Measurements from ENCODE around the gene CDH26. TPM values are rescaled to one million over a fixed set of nuclear protein-coding genes. Genes with fewer than 3 reads are reported as not detected.

Gene CDH26
- total RNA-seq, 2 experiments from 2014 or later = 0.19 to 0.36 TPM

GRCh38 chr20:59988141-59988540 lies 29.9 kb downstream of the CDH26 start:
- BruUV-seq (replicated peaks) = no TSS peak

GRCh38 chr20:59992526-59993084 lies 34.4 kb downstream of the CDH26 start:
- no peak for DNase-seq (ENCODE audit: low spot score)
- H3K36me3 ChIP-seq (ENCODE audit: insufficient read depth, low read length) = no peaks in the 10 kb centered on the region
- no peak overlapping the region for H3K27ac ChIP-seq (ENCODE audit: low read depth, low read length, poor library complexity, severe bottlenecking)
- BruUV-seq (replicated peaks) = no TSS peak
- H3K9me3 ChIP-seq (ENCODE audit: low read length) = no peaks in the 10 kb centered on the region
- no peaks in the 10 kb centered on the region for H3K79me2 ChIP-seq (ENCODE audit: insufficient read depth, low read depth, low read length)
- H3K4me1 ChIP-seq (ENCODE audit: insufficient read depth, low read length, poor library complexity, severe bottlenecking) = no peaks in the 10 kb centered on the region
- no peaks in the 10 kb centered on the region for H3K9me2 ChIP-seq (ENCODE audit: insufficient read depth, low read length)
- POLR2A ChIA-PET = no interaction called here
- CTCF ChIA-PET (ENCODE audit: unreplicated experiment) = no interaction called here
- intact Hi-C loops (cut with micrococcal nuclease; ENCODE audit: unreplicated experiment) = no loop called here
- H2AFZ ChIP-seq (ENCODE audit: low read length) = no peak overlapping the region
- no peak overlapping the region for H3K4me3 ChIP-seq (ENCODE audit: low read depth, low read length, poor library complexity, severe bottlenecking)
- no peaks in the 10 kb centered on the region for H4K20me1 ChIP-seq (ENCODE audit: insufficient read depth, low read length)
- no peak overlapping the region for H3K4me2 ChIP-seq (ENCODE audit: low read length)
- TF ChIP-seq CTCF (conservative IDR thresholded peaks at IDR 0.05; ENCODE audit: low read length) = peak; percentile 31; the same call in 1 of the 2 replicates
- no peak for TF ChIP-seq EZH2phosphoT487 (IDR thresholded peaks at IDR 0.05; ENCODE audit: borderline replicate concordance, low read depth, low read length)

More at GRCh38 chr20:59988141-59988540, 29.9 kb downstream of the CDH26 start:
- intact Hi-C loops (cut with micrococcal nuclease; ENCODE audit: unreplicated experiment) = no loop called here
- Histone ChIP-seq H3K4me1 (ENCODE audit: insufficient read depth, low read length, poor library complexity, severe bottlenecking) (no peaks in the 10 kb centered on the region), H3K9me2 (ENCODE audit: insufficient read depth, low read length) (no peaks in the 10 kb centered on the region), H3K79me2 (ENCODE audit: insufficient read depth, low read depth, low read length) (no peaks in the 10 kb centered on the region), H2AFZ (ENCODE audit: low read length) (no peak overlapping the region), H4K20me1 (ENCODE audit: insufficient read depth, low read length) (no peaks in the 10 kb centered on the region), H3K4me2 (ENCODE audit: low read length) (no peak overlapping the region), H3K27ac (ENCODE audit: low read depth, low read length, poor library complexity, severe bottlenecking) (no peak overlapping the region), H3K4me3 (ENCODE audit: low read depth, low read length, poor library complexity, severe bottlenecking) (no peak overlapping the region), H3K9me3 (ENCODE audit: low read length) (no peaks in the 10 kb centered on the region), H3K36me3 (ENCODE audit: insufficient read depth, low read length) (no peaks in the 10 kb centered on the region)
- TF ChIP-seq CTCF (conservative IDR thresholded peaks at IDR 0.05; ENCODE audit: low read length) = no peak
- no peak for TF ChIP-seq EZH2phosphoT487 (IDR thresholded peaks at IDR 0.05; ENCODE audit: borderline replicate concordance, low read depth, low read length)
- DNase-seq (ENCODE audit: low spot score) = no peak
- CTCF ChIA-PET (ENCODE audit: unreplicated experiment) = no interaction called here
- POLR2A ChIA-PET = no interaction called here

GRCh38 chr20:59993736-59994430 lies 35.7 kb downstream of the CDH26 start:
- intact Hi-C loops (cut with micrococcal nuclease; ENCODE audit: unreplicated experiment) = no loop called here
- no peaks in the 10 kb centered on the region for H3K36me3 ChIP-seq (ENCODE audit: insufficient read depth, low read length)
- H3K9me2 ChIP-seq (ENCODE audit: insufficient read depth, low read length) = no peaks in the 10 kb centered on the region
- ChIA-PET CTCF (ENCODE audit: unreplicated experiment) (no interaction called here), POLR2A (no interaction called here)
- H3K4me1 ChIP-seq (ENCODE audit: insufficient read depth, low read length, poor library complexity, severe bottlenecking) = no peaks in the 10 kb centered on the region
- no TSS peak for BruUV-seq (replicated peaks)
- DNase-seq (ENCODE audit: low spot score) = no peak
- no peaks in the 10 kb centered on the region for H3K9me3 ChIP-seq (ENCODE audit: low read length)
- no peak overlapping the region for H3K4me3 ChIP-seq (ENCODE audit: low read depth, low read length, poor library complexity, severe bottlenecking)
- no peaks in the 10 kb centered on the region for H3K79me2 ChIP-seq (ENCODE audit: insufficient read depth, low read depth, low read length)
- H3K27ac ChIP-seq (ENCODE audit: low read depth, low read length, poor library complexity, severe bottlenecking) = no peak overlapping the region
- TF ChIP-seq CTCF (conservative IDR thresholded peaks at IDR 0.05; ENCODE audit: low read length) (no peak), EZH2phosphoT487 (IDR thresholded peaks at IDR 0.05; ENCODE audit: borderline replicate concordance, low read depth, low read length) (no peak)
- no peaks in the 10 kb centered on the region for H4K20me1 ChIP-seq (ENCODE audit: insufficient read depth, low read length)
- no peak overlapping the region for H2AFZ ChIP-seq (ENCODE audit: low read length)
- no peak overlapping the region for H3K4me2 ChIP-seq (ENCODE audit: low read length)

All from OCI-LY7 (cell line).